ENCODE results near the gene ABCG5.

The ABCG5 gene

GRCh38 chr2:43841949-43842865, 3.6 kb upstream of the ABCG5 start:
- 94 to 100% methylated on average over 1 to 9 of the region's 14 CpGs for WGBS, 2 experiments (ENCODE audit: insufficient coverage in 2 of 2)

GRCh38 chr2:43840965-43841364, 2.3 kb upstream of the ABCG5 start:
- 89 to 96% methylated on average over 5 of the region's 5 CpGs for WGBS, 2 experiments (ENCODE audit: insufficient coverage in 2 of 2)
- Histone ChIP-seq H3K9me3 (ENCODE audit: control insufficient read depth, low read length) (no peaks in the 10 kb centered on the region), H3K36me3 (ENCODE audit: control insufficient read depth, insufficient read depth, low read length) (no peaks in the 10 kb centered on the region)

More at GRCh38 chr2:43841949-43842865, 3.6 kb upstream of the ABCG5 start:
- H3K27ac ChIP-seq (ENCODE audit: low read depth, low read length, severe bottlenecking), result no peak overlapping the region
- H3K4me1 ChIP-seq (ENCODE audit: control insufficient read depth, insufficient read depth, low read length, poor library complexity, severe bottlenecking), result no peaks in the 10 kb centered on the region
- H3K9me3 ChIP-seq (ENCODE audit: control insufficient read depth, low read length), result no peaks in the 10 kb centered on the region
- H3K4me3 ChIP-seq (ENCODE audit: extremely low read depth, insufficient read depth, low read length, poor library complexity, severe bottlenecking), result no peak overlapping the region
- H3K36me3 ChIP-seq (ENCODE audit: control insufficient read depth, insufficient read depth, low read length), result no peaks in the 10 kb centered on the region

GRCh38 chr2:43839776-43840564, 1.3 kb upstream of the ABCG5 start:
- no peaks in the 10 kb centered on the region for H3K4me1 ChIP-seq (ENCODE audit: control insufficient read depth, insufficient read depth, low read length, poor library complexity, severe bottlenecking)
- H3K36me3 ChIP-seq (ENCODE audit: control insufficient read depth, insufficient read depth, low read length), result no peaks in the 10 kb centered on the region
- H3K27ac ChIP-seq (ENCODE audit: low read depth, low read length, severe bottlenecking), result no peak overlapping the region
- WGBS, 2 experiments (ENCODE audit: insufficient coverage in 2 of 2), result 75 to 84% methylated on average over 6 to 7 of the region's 14 CpGs
- H3K9me3 ChIP-seq (ENCODE audit: control insufficient read depth, low read length), result no peaks in the 10 kb centered on the region
- no peak overlapping the region for H3K4me3 ChIP-seq (ENCODE audit: extremely low read depth, insufficient read depth, low read length, poor library complexity, severe bottlenecking)

More at GRCh38 chr2:43840965-43841364, 2.3 kb upstream of the ABCG5 start:
- no peaks in the 10 kb centered on the region for H3K4me1 ChIP-seq (ENCODE audit: control insufficient read depth, insufficient read depth, low read length, poor library complexity, severe bottlenecking)
- no peak overlapping the region for H3K27ac ChIP-seq (ENCODE audit: low read depth, low read length, severe bottlenecking)
- H3K4me3 ChIP-seq (ENCODE audit: extremely low read depth, insufficient read depth, low read length, poor library complexity, severe bottlenecking), result no peak overlapping the region

- Histone ChIP-seq H3K9me3 (ENCODE audit: control insufficient read depth, low read length) (no peaks in the 10 kb centered on the region), H3K36me3 (ENCODE audit: control insufficient read depth, insufficient read depth, low read length) (no peaks in the 10 kb centered on the region), H3K4me3 (ENCODE audit: extremely low read depth, insufficient read depth, low read length, poor library complexity, severe bottlenecking) (no peak overlapping the region), H3K4me1 (ENCODE audit: control insufficient read depth, insufficient read depth, low read length, poor library complexity, severe bottlenecking) (no peaks in the 10 kb centered on the region), H3K27ac (ENCODE audit: low read depth, low read length, severe bottlenecking) (no peak overlapping the region)
- WGBS, 2 experiments (ENCODE audit: insufficient coverage in 2 of 2), result 91 to 94% methylated on average over 13 to 21 of the region's 21 CpGs
These were observed 644 bp downstream of the ABCG5 start for GRCh38 chr2:43837831-43838559.

GRCh38 chr2:43837033-43837432, 1.6 kb downstream of the ABCG5 start:
- H3K4me3 ChIP-seq (ENCODE audit: extremely low read depth, insufficient read depth, low read length, poor library complexity, severe bottlenecking), result no peak overlapping the region
- no peaks in the 10 kb centered on the region for H3K9me3 ChIP-seq (ENCODE audit: control insufficient read depth, low read length)
- no peaks in the 10 kb centered on the region for H3K36me3 ChIP-seq (ENCODE audit: control insufficient read depth, insufficient read depth, low read length)
- no peaks in the 10 kb centered on the region for H3K4me1 ChIP-seq (ENCODE audit: control insufficient read depth, insufficient read depth, low read length, poor library complexity, severe bottlenecking)
- no peak overlapping the region for H3K27ac ChIP-seq (ENCODE audit: low read depth, low read length, severe bottlenecking)
- no CpG with 5 or more reads among the region's 4 CpGs for WGBS, 2 experiments (ENCODE audit: insufficient coverage in 2 of 2)

GRCh38 chr2:43832457-43832856, 6.2 kb downstream of the ABCG5 start:
- H3K27ac ChIP-seq (ENCODE audit: low read depth, low read length, severe bottlenecking), result no peak overlapping the region
- no peak overlapping the region for H3K4me3 ChIP-seq (ENCODE audit: extremely low read depth, insufficient read depth, low read length, poor library complexity, severe bottlenecking)
- no peaks in the 10 kb centered on the region for H3K36me3 ChIP-seq (ENCODE audit: control insufficient read depth, insufficient read depth, low read length)
- 62 to 67% methylated on average over 2 to 3 of the region's 3 CpGs for WGBS, 2 experiments (ENCODE audit: insufficient coverage in 2 of 2)
- no peaks in the 10 kb centered on the region for H3K4me1 ChIP-seq (ENCODE audit: control insufficient read depth, insufficient read depth, low read length, poor library complexity, severe bottlenecking)
- H3K9me3 ChIP-seq (ENCODE audit: control insufficient read depth, low read length), result no peaks in the 10 kb centered on the region

- Histone ChIP-seq H3K36me3 (ENCODE audit: control insufficient read depth, insufficient read depth, low read length) (no peaks in the 10 kb centered on the region), H3K4me3 (ENCODE audit: extremely low read depth, insufficient read depth, low read length, poor library complexity, severe bottlenecking) (peak overlapping the region; percentile 16), H3K9me3 (ENCODE audit: control insufficient read depth, low read length) (no peaks in the 10 kb centered on the region), H3K4me1 (ENCODE audit: control insufficient read depth, insufficient read depth, low read length, poor library complexity, severe bottlenecking) (no peaks in the 10 kb centered on the region), H3K27ac (ENCODE audit: low read depth, low read length, severe bottlenecking) (no peak overlapping the region)
- WGBS, 2 experiments (ENCODE audit: insufficient coverage in 2 of 2), result 33 to 42% methylated on average over 28 to 41 of the region's 54 CpGs
These were observed 6.9 kb downstream of the ABCG5 start for GRCh38 chr2:43831543-43832294.

GRCh38 chr2:43826305-43827250, 12.1 kb downstream of the ABCG5 start:
- H3K36me3 ChIP-seq (ENCODE audit: control insufficient read depth, insufficient read depth, low read length), result no peaks in the 10 kb centered on the region
- no peaks in the 10 kb centered on the region for H3K9me3 ChIP-seq (ENCODE audit: control insufficient read depth, low read length)
- no peak overlapping the region for H3K27ac ChIP-seq (ENCODE audit: low read depth, low read length, severe bottlenecking)
- no peak overlapping the region for H3K4me3 ChIP-seq (ENCODE audit: extremely low read depth, insufficient read depth, low read length, poor library complexity, severe bottlenecking)
- H3K4me1 ChIP-seq (ENCODE audit: control insufficient read depth, insufficient read depth, low read length, poor library complexity, severe bottlenecking), result no peaks in the 10 kb centered on the region
- WGBS, 2 experiments (ENCODE audit: insufficient coverage in 2 of 2), result 92 to 94% methylated on average over 14 to 16 of the region's 17 CpGs

GRCh38 chr2:43825841-43826240, 12.8 kb downstream of the ABCG5 start:
- no peaks in the 10 kb centered on the region for H3K9me3 ChIP-seq (ENCODE audit: control insufficient read depth, low read length)
- H3K4me3 ChIP-seq (ENCODE audit: extremely low read depth, insufficient read depth, low read length, poor library complexity, severe bottlenecking), result no peak overlapping the region
- no peaks in the 10 kb centered on the region for H3K36me3 ChIP-seq (ENCODE audit: control insufficient read depth, insufficient read depth, low read length)
- H3K27ac ChIP-seq (ENCODE audit: low read depth, low read length, severe bottlenecking), result no peak overlapping the region
- WGBS, 2 experiments (ENCODE audit: insufficient coverage in 2 of 2), result 100% methylated on average over 1 to 2 of the region's 3 CpGs
- no peaks in the 10 kb centered on the region for H3K4me1 ChIP-seq (ENCODE audit: control insufficient read depth, insufficient read depth, low read length, poor library complexity, severe bottlenecking)

Data from mesodermal cell (in vitro differentiated cells).